ENCODE measurements around the gene PKP3.

The PKP3 gene

GRCh38 chr11:449889-450808, 56.1 kb downstream of the PKP3 start, which contains the start of gene PTDSS2:
PTDSS2 (plus strand) TSS chr11:450279; CDS start chr11:450456, 177 bp downstream.
- peak; percentile 82 for DNase-seq

- DNase-seq = peak; percentile 23
These were observed 56.9 kb downstream of the PKP3 start for GRCh38 chr11:450809-451451.

- no peak for DNase-seq
These were observed 57.7 kb downstream of the PKP3 start for GRCh38 chr11:451738-452137.

- no peak for DNase-seq
These were observed 58.3 kb downstream of the PKP3 start for GRCh38 chr11:452203-452744.

- DNase-seq = no peak
These were observed 59.0 kb downstream of the PKP3 start for GRCh38 chr11:452916-453527.

GRCh38 chr11:453564-453963, 59.6 kb downstream of the PKP3 start:
- DNase-seq = no peak

GRCh38 chr11:454043-454442, 60.0 kb downstream of the PKP3 start:
- DNase-seq = no peak

Data from NCI-H1048 (cell line).